Epithelial cell of prostate (primary cell): ENCODE measurements around the gene NEURL4.
"Not testable (repeated sequence)": the region's sequence is repeated elsewhere in the genome, so short reads cannot be mapped to it uniquely, and the experiment has no call there.

Source experiments
- DNase-seq: peaks from one replicate; pipeline ENCODE4 v3.0.0-alpha.2; 2011; ENCODE audit warnings: low read depth, low spot score
- H3K27ac ChIP-seq: fragments of 450-650 bp; 2 replicates; pipeline ENCODE4 v1.5.1; 2017; ENCODE audit warnings: mild to moderate bottlenecking

NEURL4 gene

DNA sequence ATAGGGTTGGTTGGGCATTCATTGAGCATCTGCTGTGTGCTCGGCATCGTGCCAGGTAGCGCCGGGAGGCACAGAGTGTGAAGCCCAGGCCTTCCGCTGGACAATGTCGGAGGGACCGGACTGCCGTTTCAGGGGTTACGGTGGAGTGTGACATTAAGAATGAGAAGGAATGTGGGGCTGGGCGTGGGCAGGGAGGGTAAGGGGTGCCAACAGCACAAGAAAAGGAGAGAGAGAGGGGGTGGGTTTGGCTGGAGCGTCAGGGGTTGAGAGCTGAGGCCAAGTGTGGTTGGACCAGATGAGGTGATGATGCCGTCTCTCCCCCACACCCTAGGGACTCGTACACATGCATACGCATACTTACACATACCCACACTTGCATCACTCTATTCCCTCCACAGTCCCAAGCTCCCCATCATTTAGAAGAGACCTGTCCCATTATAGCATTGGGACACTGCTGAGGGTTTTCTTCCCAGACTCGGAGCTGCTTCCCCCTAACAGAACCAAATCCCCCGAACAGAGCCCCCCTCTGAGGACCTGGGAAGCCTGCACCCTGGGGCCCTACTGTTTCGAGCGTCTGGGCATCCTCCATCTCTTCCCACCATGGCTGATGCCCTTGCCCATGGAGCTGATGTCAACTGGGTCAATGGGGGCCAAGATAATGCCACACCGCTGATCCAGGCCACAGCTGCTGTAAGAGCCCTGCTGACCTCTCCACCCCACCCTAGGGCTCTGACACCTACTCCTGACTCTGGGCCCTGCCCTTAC, 19.5 kb upstream of the NEURL4 start:
- no peak for DNase-seq
- no peak overlapping the region for H3K27ac ChIP-seq

DNA sequence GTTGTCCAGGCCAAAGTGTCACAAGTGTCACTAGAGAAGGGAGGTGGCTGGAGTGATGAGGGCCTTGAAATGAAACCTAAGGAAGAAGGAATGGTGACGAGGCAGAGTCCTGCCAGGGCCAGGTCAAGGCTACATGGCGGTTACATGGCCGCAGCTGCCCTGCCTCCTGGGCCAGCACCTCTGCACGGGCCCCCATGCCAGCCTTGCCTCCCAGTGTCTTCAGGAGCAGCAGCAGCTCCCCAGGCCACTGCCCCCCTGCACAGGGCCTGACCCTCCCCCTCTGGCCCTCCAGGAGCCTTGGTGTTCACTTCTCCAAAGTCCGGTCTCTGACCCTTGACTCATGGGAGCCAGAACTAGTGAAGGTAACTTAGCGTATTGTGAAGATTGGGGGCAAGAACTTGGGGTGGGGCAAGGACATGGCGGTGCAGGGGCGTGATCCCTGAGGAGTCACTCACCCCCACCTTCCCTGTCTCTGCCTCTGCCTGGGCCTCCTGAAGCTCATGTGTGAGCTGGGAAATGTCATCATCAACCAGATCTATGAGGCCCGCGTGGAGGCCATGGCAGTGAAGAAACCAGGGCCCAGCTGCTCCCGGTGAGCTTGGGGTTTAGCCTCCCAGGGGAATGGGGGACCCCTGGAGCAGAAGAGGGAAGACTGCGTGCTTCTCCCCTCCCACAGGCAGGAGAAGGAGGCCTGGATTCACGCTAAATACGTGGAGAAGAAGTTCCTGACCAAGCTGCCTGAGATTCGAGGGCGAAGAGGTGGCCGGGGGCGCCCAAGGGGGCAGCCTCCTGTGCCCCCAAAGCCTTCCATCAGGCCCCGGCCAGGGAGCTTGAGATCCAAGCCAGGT, 18.7 kb upstream of the NEURL4 start:
- no peak overlapping the region for H3K27ac ChIP-seq
- no peak for DNase-seq

DNA sequence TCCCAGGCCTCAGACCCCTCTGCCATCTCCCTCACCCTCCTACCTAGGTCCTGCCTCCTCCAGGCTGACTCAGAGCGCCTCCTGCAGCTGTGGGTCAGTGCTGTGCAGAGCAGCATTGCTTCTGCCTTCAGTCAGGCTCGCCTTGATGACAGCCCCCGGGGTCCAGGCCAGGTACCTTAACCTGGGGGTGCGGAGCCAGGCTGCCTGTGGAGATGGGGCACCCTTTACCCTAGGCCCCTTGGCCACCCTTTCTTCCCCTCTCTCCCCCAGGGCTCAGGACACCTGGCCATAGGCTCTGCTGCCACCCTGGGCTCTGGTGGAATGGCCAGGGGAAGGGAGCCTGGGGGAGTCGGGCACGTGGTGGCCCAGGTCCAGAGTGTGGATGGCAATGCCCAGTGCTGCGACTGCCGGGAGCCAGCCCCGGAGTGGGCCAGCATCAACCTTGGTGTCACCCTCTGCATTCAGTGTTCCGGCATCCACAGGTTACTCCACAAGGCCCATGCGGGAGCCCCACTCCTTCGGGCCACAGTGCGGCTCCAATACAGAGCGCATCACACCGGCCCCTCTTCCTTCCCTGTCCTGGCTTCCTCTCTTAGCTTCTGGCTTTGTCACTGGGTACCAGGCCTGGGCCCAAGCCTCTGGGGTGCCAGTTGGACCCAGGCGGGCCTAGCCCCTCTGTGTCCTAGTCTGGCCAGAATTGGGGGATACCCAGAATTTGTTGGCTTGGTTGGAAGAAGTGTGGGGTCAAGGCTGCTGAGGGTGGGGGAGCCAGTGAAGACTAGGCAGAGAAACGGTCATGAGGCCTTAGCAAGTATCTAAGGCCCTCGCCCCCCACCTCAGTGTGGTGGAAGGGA, 17.9 kb upstream of the NEURL4 start:
- no peak overlapping the region for H3K27ac ChIP-seq

DNA sequence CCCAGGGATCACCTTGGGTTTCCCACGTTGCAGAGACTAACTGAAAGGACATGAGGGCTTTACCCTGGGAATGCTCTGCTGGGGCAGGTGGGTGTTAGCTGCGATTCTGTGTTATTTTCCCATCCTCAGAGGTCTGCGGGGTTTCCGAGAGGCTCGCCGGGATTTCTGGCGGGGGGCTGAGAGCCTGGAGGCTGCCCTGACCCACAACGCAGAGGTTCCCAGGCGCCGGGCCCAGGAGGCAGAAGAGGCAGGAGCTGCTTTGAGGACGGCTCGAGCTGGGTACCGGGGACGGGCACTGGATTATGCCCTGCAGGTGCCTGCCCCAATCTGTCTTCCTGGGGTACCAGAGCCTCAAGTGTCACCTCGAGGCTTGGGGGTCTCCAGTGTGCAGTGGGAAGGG, 14.1 kb upstream of the NEURL4 start:
- no peak for DNase-seq
- no peak overlapping the region for H3K27ac ChIP-seq

More for the DNA sequence above, 17.9 kb upstream of the NEURL4 start:
- DNase-seq = no peak

DNA sequence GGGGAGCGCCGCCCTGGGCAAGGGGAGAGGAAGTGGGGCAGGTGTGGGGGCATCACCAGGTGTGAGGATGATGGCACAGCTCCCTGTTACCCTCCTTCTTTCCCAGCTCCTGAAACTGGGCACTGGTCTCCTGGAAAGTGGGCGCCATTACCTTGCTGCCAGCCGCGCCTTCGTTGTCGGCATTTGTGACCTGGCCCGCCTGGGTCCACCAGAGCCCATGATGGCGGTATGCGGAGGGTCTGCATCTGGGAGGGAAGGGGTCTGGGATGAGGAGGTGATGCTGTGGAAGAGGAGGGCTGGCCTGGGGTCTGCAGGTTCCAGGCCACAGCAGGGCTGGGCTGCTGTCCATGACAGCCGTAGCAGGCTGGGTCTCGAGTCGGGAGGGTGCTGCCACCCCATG, 12.7 kb upstream of the NEURL4 start:
- no peak for DNase-seq
- H3K27ac ChIP-seq = no peak overlapping the region

DNA sequence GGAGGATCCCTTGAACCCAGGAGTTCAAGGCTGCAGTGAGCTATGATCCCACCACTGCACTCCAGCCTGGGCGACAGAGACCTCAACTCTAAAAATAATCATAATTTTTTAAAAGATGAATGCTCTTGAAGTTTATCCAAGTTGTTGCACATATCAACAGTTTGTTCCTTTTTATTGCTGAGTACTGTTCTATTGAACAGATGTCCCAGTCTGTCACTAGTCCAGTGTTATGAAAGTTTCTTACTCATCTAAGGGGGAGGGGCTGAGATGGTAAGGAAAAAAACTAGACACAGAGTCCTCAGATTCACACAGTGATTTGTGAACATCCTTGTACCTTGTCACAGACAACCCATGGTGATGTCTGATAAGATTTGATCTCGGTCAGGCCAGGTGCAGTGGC, 11.0 kb upstream of the NEURL4 start:
- no peak for DNase-seq
- no peak overlapping the region for H3K27ac ChIP-seq

DNA sequence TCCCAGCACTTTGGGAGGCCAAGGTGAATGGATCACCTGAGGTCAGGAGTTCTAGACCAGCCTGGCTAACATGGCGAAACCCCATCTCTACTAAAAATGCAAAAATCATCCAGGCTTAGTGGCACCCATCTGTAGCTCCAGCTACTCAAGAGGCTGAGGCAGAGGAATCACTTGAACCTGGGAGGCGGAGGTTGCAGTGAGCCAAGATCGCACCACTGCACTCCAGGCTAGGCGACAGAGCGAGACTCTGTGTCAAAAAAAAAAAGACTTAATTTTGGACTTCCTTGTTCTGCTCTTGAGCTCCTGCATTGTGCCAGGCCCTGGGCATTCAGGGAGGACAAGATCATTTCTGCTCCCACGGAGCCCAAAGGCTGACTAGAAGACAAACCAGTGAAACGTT, 8.5 kb upstream of the NEURL4 start:
- DNase-seq, H3K27ac ChIP-seq: not testable (repeated sequence)

DNA sequence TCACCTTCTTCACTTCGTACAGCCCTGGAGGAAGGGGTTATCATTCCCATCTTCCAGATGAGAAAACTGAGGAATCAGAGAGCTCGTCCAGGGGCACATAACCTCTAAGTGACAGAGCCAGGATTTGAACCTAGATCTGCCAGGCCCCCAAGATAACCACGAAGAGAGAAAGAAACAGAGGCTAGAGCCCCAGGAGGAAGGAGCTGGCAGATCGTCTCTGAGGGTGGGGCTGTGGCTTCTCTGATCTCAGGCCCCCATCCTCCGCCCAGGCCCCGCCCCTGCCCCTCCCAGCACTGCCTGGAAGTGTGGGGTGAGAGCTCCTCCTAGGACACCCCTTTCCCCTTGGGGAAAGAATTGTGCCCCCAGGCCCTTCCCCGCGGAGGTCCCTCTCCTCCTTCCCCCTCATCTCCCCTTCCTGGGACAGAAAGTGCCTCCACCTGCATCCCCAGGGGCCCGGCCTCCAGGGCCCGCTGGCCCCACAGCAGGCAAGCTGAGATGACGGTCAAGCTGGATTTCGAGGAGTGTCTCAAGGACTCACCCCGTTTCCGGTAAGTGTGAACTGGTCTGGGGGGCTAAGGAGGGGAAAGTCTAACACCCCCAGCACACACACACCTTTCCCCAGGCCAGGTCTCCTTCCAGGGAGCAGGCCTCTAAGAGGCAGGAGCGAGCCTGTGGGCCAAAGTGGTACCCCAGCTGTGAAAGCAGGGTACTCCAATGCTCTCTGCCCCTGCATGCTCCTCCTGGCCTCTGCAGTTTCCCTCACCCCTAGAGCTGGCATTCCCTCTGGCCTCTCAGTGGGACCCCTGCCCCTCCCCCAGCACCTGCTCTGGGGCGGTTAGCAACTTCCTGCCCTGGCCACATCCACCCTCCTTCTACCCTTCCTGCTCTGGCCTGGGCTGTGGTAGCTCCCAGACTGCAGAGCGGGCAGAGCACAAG, 7.4 kb upstream of the NEURL4 start, which contains the start of gene ACAP1:
Gene ACAP1, plus strand, starts transcription at position 290 of the 936 bp plus-strand sequence. Its CDS starts 206 bp downstream, at position 496.
- H3K27ac ChIP-seq = no peak within 1 kb of the TSS
- no peak for DNase-seq

DNA sequence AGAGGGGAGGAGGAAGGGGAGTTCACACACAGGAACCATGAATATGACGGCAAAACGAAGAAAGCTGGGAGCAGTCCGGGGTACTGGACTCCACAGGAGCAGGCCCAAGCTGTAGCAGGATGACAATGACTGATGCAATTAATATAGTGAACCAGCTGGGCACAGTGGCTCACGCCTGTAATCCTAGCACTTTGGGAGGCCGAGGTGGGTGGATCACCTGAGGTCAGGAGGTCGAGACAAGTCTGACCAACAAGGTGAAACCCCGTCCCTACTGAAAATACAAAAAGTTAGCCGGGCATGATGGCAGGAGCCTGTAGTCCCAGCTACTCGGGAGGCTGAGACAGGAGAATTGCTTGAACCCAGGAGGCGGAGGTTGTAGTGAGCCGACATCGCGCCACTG, 6.6 kb upstream of the NEURL4 start:
- not testable (repeated sequence) for DNase-seq, H3K27ac ChIP-seq

DNA sequence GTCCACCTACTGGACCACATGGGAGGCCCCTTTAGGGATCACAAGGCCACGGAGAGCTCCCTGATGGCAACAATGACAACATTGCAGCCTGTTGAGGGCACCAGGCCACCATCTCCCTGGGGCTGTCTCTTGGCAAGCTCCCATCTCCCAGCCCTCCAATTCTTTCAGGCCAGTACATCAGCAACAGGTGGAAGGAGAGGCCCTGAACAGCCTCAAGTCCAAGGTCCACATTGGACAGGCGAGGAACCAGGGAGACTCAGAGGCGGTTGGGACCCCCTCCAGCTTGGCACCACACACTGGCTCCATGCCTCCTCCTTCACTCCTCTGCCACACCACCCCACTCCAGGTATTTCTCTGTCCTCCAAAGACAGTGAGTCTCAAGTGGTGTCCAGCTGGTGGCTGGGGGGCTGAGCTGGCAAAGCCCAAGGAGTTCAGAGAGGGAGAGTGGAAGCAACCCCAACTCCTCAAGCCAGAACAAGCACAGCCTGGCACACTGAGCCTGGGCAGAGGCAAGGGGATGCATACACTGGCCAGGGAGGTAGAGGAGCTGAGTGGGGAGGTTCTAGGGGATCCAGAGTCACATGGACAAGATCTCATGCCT, 5.9 kb upstream of the NEURL4 start:
- H3K27ac ChIP-seq = no peak overlapping the region

DNA sequence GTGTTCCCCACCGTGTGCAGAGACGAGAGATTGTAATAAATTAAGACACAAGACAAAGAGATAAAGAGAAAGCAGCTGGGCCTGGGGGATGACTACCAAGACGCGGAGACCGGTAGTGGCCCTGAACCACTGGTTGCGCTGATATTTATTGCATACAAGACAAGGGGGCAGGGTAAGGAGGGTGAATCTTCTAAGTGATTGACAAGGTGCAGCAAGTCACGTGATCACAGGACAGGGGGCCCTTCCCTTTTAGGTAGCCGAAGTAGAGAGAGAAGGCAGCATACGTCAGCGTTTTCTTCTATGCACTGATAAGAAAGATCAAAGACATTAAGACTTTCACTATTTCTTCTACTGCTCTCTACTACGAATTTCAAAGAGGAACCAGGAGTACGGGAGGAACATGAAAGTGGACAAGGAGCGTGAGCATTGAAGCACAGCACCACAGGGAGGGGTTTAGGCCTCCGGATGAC, 3.5 kb upstream of the NEURL4 start:
- not testable (repeated sequence) for H3K27ac ChIP-seq

More for the DNA sequence above, 5.9 kb upstream of the NEURL4 start:
- no peak for DNase-seq

DNA sequence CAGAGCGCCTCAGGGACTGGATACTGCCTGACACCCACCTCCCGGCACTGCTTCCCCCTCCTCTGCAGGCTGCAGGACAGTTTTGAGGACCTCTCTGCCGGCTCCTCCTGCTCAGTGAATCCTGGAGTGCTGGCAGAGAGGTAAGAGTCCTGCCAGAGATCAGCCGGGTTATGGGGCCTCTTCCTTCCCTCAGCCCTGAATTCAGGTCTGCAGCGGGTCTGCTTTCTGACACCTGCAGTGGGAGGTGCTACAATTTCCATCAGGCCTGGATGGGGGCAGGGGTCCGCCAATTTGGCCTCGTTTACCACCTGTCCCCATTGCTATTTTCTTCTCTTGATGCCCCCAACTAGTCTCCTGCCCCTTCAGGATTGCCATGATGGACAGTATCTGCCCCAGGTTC, 3.0 kb upstream of the NEURL4 start:
- H3K27ac ChIP-seq = no peak overlapping the region
- no peak for DNase-seq

More for the DNA sequence above, 3.5 kb upstream of the NEURL4 start:
- not testable (repeated sequence) for DNase-seq

DNA sequence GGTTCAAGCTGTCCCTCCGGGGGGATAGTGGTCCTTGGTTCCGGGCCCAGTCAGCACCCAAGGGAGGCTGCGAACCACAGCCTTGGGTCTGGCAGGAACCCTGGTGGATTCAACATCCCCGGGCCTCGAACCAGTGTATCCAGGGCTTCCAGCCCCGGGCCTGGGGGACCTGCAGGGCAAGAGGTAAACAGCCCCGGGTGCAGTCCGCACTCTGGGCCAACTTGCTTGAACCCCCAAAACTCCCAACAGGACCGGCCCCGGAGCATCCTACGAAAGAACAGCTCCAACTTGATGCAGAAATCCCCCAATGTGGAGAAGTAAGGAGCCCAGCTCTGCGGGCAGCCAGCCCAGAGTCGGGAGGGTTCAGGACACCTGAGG, 1.5 kb upstream of the NEURL4 start:
- DNase-seq = no peak
- H3K27ac ChIP-seq = no peak overlapping the region

DNA sequence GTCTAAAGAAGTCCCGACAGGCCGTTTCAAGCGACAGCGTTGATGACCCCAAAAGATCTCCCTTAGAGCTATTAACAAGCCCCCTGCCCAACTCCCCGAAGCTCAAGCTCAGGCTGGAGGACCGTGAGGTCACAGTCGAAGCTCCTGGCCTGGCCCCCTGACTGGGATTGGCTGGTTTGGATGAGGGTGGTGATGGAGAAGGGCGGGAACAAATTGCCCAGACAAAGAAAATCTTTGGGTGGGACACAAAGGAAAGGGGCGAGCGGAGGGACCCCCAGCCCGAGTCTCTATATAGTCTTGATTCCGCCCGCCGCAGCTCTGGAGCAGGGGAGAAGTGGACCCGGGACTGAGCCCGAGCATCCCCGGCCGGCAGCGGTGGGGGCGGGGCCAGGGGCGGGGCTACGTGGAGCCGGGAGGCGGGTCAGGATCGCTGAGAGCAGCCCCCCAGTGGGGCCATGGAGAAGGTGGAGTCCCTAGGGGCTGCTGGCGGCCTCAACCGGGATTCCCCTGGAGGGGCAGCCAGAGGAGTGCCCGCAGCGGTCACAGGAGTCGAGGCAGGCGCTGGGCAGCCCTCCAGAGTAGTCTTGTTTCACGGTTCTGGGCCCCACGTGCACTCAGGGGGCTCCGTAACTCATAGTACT, 982 bp upstream of the NEURL4 start:
- no peak for DNase-seq
- H3K27ac ChIP-seq = peak overlapping the region; percentile 76

DNA sequence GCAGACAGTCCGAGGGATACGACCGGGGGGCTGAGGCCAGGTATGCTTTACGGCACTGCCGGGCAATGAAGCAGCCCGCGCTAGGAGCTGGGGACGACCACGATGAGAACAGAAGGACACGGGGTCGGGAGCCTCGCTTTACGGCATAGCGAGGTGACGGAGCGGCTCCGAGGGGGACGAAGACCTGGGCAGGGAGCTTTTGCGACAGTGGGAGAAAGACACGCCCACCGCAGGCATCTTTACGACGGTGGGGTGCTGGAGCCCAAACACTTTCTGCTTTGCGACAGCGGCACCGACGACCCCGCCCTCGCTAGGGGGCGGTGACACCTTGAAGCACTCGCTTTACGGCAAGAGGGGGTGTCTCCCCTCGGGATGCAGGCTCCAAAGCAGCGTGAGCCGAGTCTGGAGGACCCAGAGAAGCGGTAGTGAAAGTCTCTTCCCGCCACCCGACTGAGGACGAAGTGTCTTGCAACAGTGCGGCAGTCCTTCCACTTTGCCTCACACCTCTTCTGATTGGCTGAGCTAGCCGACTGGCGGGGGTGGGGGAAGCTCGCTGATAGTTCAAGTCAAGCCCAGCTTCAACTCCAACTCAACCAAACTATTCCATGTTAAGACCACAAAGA, 350 bp upstream of the NEURL4 start:
- peak; percentile 97 for DNase-seq
- peak overlapping the region; percentile 76 for H3K27ac ChIP-seq

DNA sequence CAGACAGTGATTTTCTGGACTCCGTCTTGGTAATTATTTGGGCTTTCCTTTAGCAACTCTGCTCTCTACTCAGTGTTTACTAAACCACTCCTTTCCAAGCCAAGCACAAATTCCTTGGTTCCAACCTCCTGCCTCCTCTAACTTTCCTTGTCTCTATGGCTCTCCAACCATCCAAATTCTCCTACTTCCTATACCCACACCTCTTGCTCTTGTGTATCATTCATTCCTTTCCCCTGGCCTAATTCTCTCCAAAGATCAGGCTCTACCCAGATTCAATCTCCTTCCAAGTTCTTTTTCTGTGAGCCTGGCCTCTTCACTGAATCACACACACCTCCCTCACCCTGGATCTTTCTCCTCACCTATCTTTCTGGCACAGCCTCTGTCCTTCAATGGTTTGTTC, 1.1 kb downstream of the NEURL4 start:
- DNase-seq = no peak
- no peak overlapping the region for H3K27ac ChIP-seq

DNA sequence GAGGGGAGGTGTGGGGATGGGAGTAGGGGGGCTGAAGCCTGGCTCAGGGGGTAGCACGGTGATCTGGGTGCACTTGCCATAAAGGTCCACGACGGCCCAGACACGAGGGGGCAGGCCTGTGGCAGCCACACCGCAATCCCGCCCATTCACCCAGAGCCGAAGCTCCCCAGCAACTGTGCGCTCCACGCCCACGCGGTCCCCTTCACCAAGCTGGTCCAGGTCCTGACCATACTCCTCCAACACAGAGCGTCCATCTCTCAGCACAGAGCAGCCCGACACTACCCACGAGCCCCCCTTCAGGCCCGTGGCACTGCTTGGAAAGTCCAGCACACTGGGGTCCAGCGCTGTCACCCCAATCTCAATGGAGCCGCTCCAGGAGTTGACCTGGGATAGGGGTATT, 1.6 kb downstream of the NEURL4 start:
- no peak overlapping the region for H3K27ac ChIP-seq
- no peak for DNase-seq

DNA sequence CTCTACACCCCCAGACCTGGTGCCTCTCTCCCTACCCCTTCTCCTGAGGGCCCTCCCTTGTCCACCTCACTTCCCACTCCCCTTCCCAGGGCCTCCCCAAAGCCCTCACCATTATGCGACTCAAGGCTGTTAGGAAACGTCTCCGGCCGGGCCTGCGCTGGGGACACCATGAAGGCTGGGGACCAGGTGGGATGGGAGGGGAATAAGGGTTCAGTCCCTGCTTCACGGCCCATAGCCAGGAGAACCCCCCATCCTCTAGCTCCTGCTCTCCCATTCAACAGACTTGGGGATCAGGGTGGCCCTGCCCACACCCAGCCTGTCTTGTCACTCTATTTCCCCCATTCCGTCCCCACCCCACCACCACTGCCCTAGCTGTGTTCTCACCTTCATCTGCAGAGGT, 2.1 kb downstream of the NEURL4 start:
- H3K27ac ChIP-seq = no peak overlapping the region
- no peak for DNase-seq
